Activated naive CD8-positive, alpha-beta T cell treated with anti-CD3 and anti-CD28 coated beads for 36 hours (primary cell): ENCODE data around the gene SPAG16. TPM values are rescaled to one million over a fixed set of nuclear protein-coding genes. Genes with fewer than 3 reads are reported as not detected.

Experiments
- DNase-seq: peaks from one replicate; pipeline ENCODE4 v3.0.0; 2021
- H3K27ac Mint-ChIP-seq: one replicate; pipeline ENCODE4 v1.8.0; 2022; ENCODE audit warnings: mild to moderate bottlenecking, moderate library complexity, mixed read lengths
- H3K27me3 Mint-ChIP-seq: one replicate; pipeline ENCODE4 v1.8.0; 2022; ENCODE audit warnings: mild to moderate bottlenecking, mixed read lengths
- H3K36me3 Mint-ChIP-seq: one replicate; pipeline ENCODE4 v1.8.0; 2021; ENCODE audit warnings: mild to moderate bottlenecking, mixed read lengths
- H3K4me1 Mint-ChIP-seq: one replicate; pipeline ENCODE4 v1.8.0; 2021; ENCODE audit warnings: mixed read lengths
- H3K4me3 Mint-ChIP-seq: one replicate; pipeline ENCODE4 v1.8.0; 2022; ENCODE audit warnings: mild to moderate bottlenecking, moderate library complexity, mixed read lengths
- H3K9me3 Mint-ChIP-seq: one replicate; pipeline ENCODE4 v1.8.0; 2022; ENCODE audit warnings: mixed read lengths
- total RNA-seq, 2 experiments: library from RNA; stranded (reverse); gene quantifications; one replicate each; pipeline ENCODE4 v1.2.3, GENCODE V29; 2021

The SPAG16 gene
- total RNA-seq, 2 experiments from 2014 or later: 9.9 to 11.6 TPM

- H3K27me3 Mint-ChIP-seq: no peaks in the 10 kb centered on the region
- H3K27ac Mint-ChIP-seq: no peak overlapping the region
- H3K9me3 Mint-ChIP-seq: peaks cover 3% of the 10 kb centered on the region
- no peaks in the 10 kb centered on the region for H3K36me3 Mint-ChIP-seq
- DNase-seq: no peak
- no peaks in the 10 kb centered on the region for H3K4me1 Mint-ChIP-seq
- no peak overlapping the region for H3K4me3 Mint-ChIP-seq
Measured at GRCh38 chr2:214255046-214255445, 970.8 kb downstream of the SPAG16 start.

GRCh38 chr2:214261683-214262082 lies 977.4 kb downstream of the SPAG16 start:
- H3K4me1 Mint-ChIP-seq: no peaks in the 10 kb centered on the region
- no peaks in the 10 kb centered on the region for H3K27me3 Mint-ChIP-seq
- no peaks in the 10 kb centered on the region for H3K36me3 Mint-ChIP-seq
- no peak overlapping the region for H3K27ac Mint-ChIP-seq
- no peak for DNase-seq
- H3K9me3 Mint-ChIP-seq: peaks cover 5% of the 10 kb centered on the region
- no peak overlapping the region for H3K4me3 Mint-ChIP-seq

GRCh38 chr2:214264171-214264570 lies 979.9 kb downstream of the SPAG16 start:
- H3K27me3 Mint-ChIP-seq: no peaks in the 10 kb centered on the region
- peaks cover 6% of the 10 kb centered on the region for H3K9me3 Mint-ChIP-seq
- no peaks in the 10 kb centered on the region for H3K36me3 Mint-ChIP-seq
- no peak overlapping the region for H3K4me3 Mint-ChIP-seq
- H3K27ac Mint-ChIP-seq: no peak overlapping the region
- DNase-seq: no peak
- no peaks in the 10 kb centered on the region for H3K4me1 Mint-ChIP-seq

DNA sequence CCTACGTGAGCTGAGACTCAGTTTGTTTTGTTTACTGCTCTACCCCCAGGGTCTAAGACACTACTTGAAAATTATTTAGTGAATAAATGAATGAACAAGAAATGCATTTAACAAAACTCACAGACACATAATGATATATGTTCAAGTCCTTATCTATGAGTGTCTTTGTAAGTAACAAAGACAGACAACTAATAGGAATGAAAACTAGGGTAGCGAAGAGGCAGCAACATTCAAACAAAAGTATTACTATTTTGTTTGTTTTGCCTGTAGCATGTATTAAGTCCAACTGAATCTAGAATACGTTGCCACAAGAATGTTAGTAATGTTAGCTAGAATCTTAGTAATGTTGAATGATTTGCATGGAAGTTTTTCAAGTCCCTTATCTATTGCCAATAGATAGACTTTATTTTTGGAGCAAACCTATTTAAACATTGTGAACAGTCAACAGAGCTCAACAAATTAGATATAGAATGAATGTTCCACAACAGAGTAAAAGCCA lies 981.8 kb downstream of the SPAG16 start:
- no peaks in the 10 kb centered on the region for H3K27me3 Mint-ChIP-seq
- no peak overlapping the region for H3K27ac Mint-ChIP-seq
- H3K4me1 Mint-ChIP-seq: no peaks in the 10 kb centered on the region
- no peak overlapping the region for H3K4me3 Mint-ChIP-seq
- no peak for DNase-seq
- peaks cover 4% of the 10 kb centered on the region for H3K9me3 Mint-ChIP-seq
- no peaks in the 10 kb centered on the region for H3K36me3 Mint-ChIP-seq

DNA sequence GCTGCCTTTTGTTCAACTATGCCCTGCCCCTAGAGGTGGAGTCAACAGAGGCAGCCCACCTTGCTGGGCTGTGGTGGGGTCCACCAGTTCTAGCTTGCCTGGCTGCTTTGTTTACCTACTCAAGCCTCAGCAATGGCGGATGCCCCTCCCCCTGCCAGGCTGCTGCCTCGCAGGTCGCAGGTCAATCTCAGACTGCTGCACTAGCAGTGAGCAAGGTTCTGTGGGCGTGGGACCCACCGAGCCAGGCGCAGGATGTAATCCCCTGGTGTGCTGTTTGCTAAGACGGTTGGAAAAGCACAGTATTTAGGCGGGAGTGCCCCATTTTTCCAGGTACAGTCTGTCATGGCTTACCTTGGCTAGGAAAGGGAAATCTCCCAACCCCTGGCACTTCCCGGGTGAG lies 993.6 kb downstream of the SPAG16 start:
- Mint-ChIP-seq H3K27me3 (no peaks in the 10 kb centered on the region), H3K27ac (no peak overlapping the region), H3K4me1 (no peaks in the 10 kb centered on the region), H3K9me3 (peaks cover 9% of the 10 kb centered on the region), H3K4me3 (no peak overlapping the region), H3K36me3 (no peaks in the 10 kb centered on the region)
- DNase-seq: no peak

- H3K9me3 Mint-ChIP-seq: peaks cover 3% of the 10 kb centered on the region
- no peaks in the 10 kb centered on the region for H3K27me3 Mint-ChIP-seq
- DNase-seq: no peak
- no peaks in the 10 kb centered on the region for H3K4me1 Mint-ChIP-seq
- H3K4me3 Mint-ChIP-seq: no peak overlapping the region
- no peaks in the 10 kb centered on the region for H3K36me3 Mint-ChIP-seq
- H3K27ac Mint-ChIP-seq: no peak overlapping the region
Measured at GRCh38 chr2:214286011-214286410, 1001.7 kb downstream of the SPAG16 start.

DNA sequence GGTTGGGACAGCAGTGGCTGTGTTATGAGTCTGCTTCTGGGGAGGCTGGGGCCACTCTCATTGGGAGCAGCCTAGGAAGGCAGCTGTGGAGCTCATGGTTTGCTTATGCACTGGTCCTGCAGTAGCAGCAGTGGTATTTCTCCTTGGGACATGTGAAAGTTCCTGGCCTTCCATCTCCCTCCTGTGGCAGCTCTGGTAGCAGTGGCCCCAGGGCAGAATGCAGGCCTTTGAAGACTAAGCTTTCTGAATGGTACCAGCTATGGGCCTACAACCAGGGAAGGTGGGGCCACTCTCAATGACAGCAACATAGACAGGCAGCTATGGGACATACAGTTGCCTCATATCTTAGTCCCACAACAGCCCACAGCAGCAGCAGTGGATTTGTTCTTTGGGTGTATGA lies 1009.3 kb downstream of the SPAG16 start:
- Mint-ChIP-seq H3K27me3 (no peaks in the 10 kb centered on the region), H3K9me3 (peaks cover 12% of the 10 kb centered on the region), H3K4me3 (no peak overlapping the region), H3K4me1 (no peaks in the 10 kb centered on the region), H3K36me3 (no peaks in the 10 kb centered on the region), H3K27ac (no peak overlapping the region)
- no peak for DNase-seq

GRCh38 chr2:214294426-214294825 lies 1010.2 kb downstream of the SPAG16 start:
- Mint-ChIP-seq H3K9me3 (peaks cover 12% of the 10 kb centered on the region), H3K4me3 (no peak overlapping the region), H3K27me3 (no peaks in the 10 kb centered on the region), H3K27ac (no peak overlapping the region), H3K4me1 (no peaks in the 10 kb centered on the region), H3K36me3 (no peaks in the 10 kb centered on the region)
- DNase-seq: no peak

DNA sequence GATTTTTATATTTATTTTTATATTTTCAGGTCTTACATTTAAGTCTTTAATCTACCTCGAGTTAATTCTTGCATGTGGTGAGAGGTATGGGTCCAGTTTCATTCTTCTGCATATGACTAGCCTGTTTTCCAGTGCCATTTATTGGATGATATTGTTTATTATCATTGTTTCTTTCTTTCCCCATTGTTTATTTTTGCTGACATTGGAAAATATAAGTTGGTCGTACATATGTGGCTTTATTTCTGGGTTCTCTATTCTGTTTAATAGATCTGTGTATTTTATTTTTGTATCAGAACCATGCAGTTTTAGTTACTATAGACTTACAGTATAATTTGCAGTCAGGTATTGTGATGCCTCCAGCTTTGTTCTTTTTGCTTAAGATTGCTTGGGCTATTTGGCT lies 1013.2 kb downstream of the SPAG16 start:
- H3K36me3 Mint-ChIP-seq: no peaks in the 10 kb centered on the region
- H3K9me3 Mint-ChIP-seq: peaks cover 6% of the 10 kb centered on the region
- H3K4me1 Mint-ChIP-seq: no peaks in the 10 kb centered on the region

DNA sequence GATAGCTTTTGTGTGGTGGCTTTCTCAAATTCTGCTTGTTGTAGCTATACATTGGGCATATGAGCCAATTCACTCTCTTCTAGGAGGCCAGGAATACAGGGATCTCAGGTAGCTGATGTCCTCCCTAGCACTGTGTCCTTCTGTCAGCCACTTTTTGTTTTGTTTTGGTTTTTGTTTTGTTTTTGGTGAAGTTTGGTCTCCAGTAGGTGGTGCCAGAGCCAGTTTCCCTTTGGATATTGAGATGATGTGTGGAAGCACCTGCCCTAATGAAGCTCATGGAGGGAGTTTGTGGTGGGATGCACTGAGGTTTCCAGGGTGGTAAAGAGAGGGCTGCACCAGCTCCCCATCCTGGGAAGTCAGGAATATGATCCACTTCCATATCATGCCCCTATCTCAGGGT lies 1026.1 kb downstream of the SPAG16 start:
- no peak overlapping the region for H3K27ac Mint-ChIP-seq
- H3K4me1 Mint-ChIP-seq: no peaks in the 10 kb centered on the region
- no peaks in the 10 kb centered on the region for H3K27me3 Mint-ChIP-seq
- no peak for DNase-seq
- H3K9me3 Mint-ChIP-seq: peaks cover 7% of the 10 kb centered on the region
- no peaks in the 10 kb centered on the region for H3K36me3 Mint-ChIP-seq
- H3K4me3 Mint-ChIP-seq: no peak overlapping the region

More for the DNA sequence above, 1013.2 kb downstream of the SPAG16 start:
- no peak overlapping the region for H3K27ac Mint-ChIP-seq
- no peak for DNase-seq
- H3K4me3 Mint-ChIP-seq: no peak overlapping the region
- no peaks in the 10 kb centered on the region for H3K27me3 Mint-ChIP-seq

- no peaks in the 10 kb centered on the region for H3K27me3 Mint-ChIP-seq
- no peak overlapping the region for H3K4me3 Mint-ChIP-seq
- H3K36me3 Mint-ChIP-seq: no peaks in the 10 kb centered on the region
- no peak overlapping the region for H3K27ac Mint-ChIP-seq
- peaks cover 5% of the 10 kb centered on the region for H3K9me3 Mint-ChIP-seq
- no peaks in the 10 kb centered on the region for H3K4me1 Mint-ChIP-seq
- no peak for DNase-seq
Measured at GRCh38 chr2:214311031-214311533, 1026.8 kb downstream of the SPAG16 start.

GRCh38 chr2:214311931-214312749 lies 1027.9 kb downstream of the SPAG16 start:
- Mint-ChIP-seq H3K4me3 (no peak overlapping the region), H3K27me3 (no peaks in the 10 kb centered on the region)

GRCh38 chr2:214315324-214315723 lies 1031.1 kb downstream of the SPAG16 start:
- Mint-ChIP-seq H3K27ac (no peak overlapping the region), H3K27me3 (no peaks in the 10 kb centered on the region), H3K4me3 (no peak overlapping the region), H3K4me1 (no peaks in the 10 kb centered on the region), H3K9me3 (no peaks in the 10 kb centered on the region), H3K36me3 (no peaks in the 10 kb centered on the region)
- DNase-seq: no peak

More at GRCh38 chr2:214311931-214312749, 1027.9 kb downstream of the SPAG16 start:
- no peak for DNase-seq
- Mint-ChIP-seq H3K36me3 (no peaks in the 10 kb centered on the region), H3K9me3 (peaks cover 5% of the 10 kb centered on the region), H3K27ac (no peak overlapping the region), H3K4me1 (no peaks in the 10 kb centered on the region)

GRCh38 chr2:214320211-214320610 lies 1035.9 kb downstream of the SPAG16 start:
- H3K9me3 Mint-ChIP-seq: no peaks in the 10 kb centered on the region
- no peak overlapping the region for H3K27ac Mint-ChIP-seq
- no peaks in the 10 kb centered on the region for H3K4me1 Mint-ChIP-seq
- no peaks in the 10 kb centered on the region for H3K36me3 Mint-ChIP-seq
- H3K4me3 Mint-ChIP-seq: no peak overlapping the region
- no peak for DNase-seq
- H3K27me3 Mint-ChIP-seq: no peaks in the 10 kb centered on the region

GRCh38 chr2:214322662-214323061 lies 1038.4 kb downstream of the SPAG16 start:
- Mint-ChIP-seq H3K36me3 (no peaks in the 10 kb centered on the region), H3K9me3 (no peaks in the 10 kb centered on the region), H3K4me3 (no peak overlapping the region), H3K4me1 (no peaks in the 10 kb centered on the region), H3K27ac (no peak overlapping the region), H3K27me3 (no peaks in the 10 kb centered on the region)
- DNase-seq: no peak

DNA sequence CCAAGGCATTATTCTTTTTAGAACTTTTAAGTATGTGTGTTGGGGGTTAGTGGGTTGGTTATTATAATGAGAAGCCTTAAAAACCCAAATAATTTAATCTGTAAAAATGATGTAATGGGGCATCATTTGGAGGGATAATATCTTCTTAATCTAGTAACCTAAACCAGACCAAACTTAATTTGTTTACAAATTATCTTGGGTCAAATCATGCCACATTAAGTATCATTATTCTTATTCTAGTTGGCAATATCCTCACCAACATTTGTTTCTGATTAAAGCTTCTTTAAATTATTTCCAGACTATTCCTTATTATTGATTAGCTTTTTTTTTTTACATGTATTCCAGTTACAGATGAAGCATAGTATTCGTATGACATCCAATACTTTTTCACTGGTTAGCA lies 1041.1 kb downstream of the SPAG16 start:
- Mint-ChIP-seq H3K36me3 (no peaks in the 10 kb centered on the region), H3K9me3 (no peaks in the 10 kb centered on the region), H3K27ac (no peak overlapping the region), H3K4me3 (no peak overlapping the region), H3K27me3 (no peaks in the 10 kb centered on the region), H3K4me1 (no peaks in the 10 kb centered on the region)
- no peak for DNase-seq
